HG02885 (cell line): Measurements from ENCODE around the gene RPUSD3.

Source experiments
- ATAC-seq: cut with Tn5 transposase; IDR thresholded peaks from one replicate; pipeline ENCODE4 v1.9.1; 2021; ENCODE audit warnings: mild to moderate bottlenecking; ENCODE audit not compliant: unreplicated experiment, poor library complexity

Gene RPUSD3

GRCh38 chr3:9837701-9838582 is 5.9 kb downstream of the RPUSD3 start:
- ATAC-seq = no peak

- no peak for ATAC-seq
These were observed 9.1 kb downstream of the RPUSD3 start for GRCh38 chr3:9834520-9835380.

- ATAC-seq = no peak
These were observed 10.7 kb downstream of the RPUSD3 start for GRCh38 chr3:9833078-9833477.

- no peak for ATAC-seq
These were observed 12.6 kb downstream of the RPUSD3 start for GRCh38 chr3:9831253-9831652.

- ATAC-seq = no peak
These were observed 14.7 kb downstream of the RPUSD3 start for GRCh38 chr3:9828801-9829755.

GRCh38 chr3:9826815-9827573 is 16.8 kb downstream of the RPUSD3 start:
- ATAC-seq = no peak

GRCh38 chr3:9825451-9826040 is 18.3 kb downstream of the RPUSD3 start:
- ATAC-seq = no peak

GRCh38 chr3:9820946-9821345 is 22.9 kb downstream of the RPUSD3 start:
- ATAC-seq = no peak

GRCh38 chr3:9820543-9820942 is 23.3 kb downstream of the RPUSD3 start:
- ATAC-seq = no peak

GRCh38 chr3:9818666-9819335 is 25.0 kb downstream of the RPUSD3 start:
- no peak for ATAC-seq

- no peak for ATAC-seq
These were observed 26.4 kb downstream of the RPUSD3 start for GRCh38 chr3:9817436-9817835.

- no peak for ATAC-seq
These were observed 27.8 kb downstream of the RPUSD3 start for GRCh38 chr3:9815986-9816385.

GRCh38 chr3:9812870-9813483 is 30.8 kb downstream of the RPUSD3 start:
- ATAC-seq = no peak

- ATAC-seq = no peak
These were observed 33.0 kb downstream of the RPUSD3 start for GRCh38 chr3:9810846-9811245.

GRCh38 chr3:9810433-9810770 is 33.4 kb downstream of the RPUSD3 start:
- ATAC-seq = no peak

- peak; percentile 49 for ATAC-seq
These were observed 34.0 kb downstream of the RPUSD3 start, which contains the start of gene TTLL3 for GRCh38 chr3:9809615-9810432. TSS of gene TTLL3 (plus strand) at chr3:9810262. CDS start at chr3:9810662, 400 bp downstream.

GRCh38 chr3:9809239-9809614 is 34.6 kb downstream of the RPUSD3 start:
- ATAC-seq = peak; percentile 31
